Vagina (tissue), 2 donors: Measurements from ENCODE around the gene ZNF436.

Experiments
- CTCF ChIP-seq, 3 experiments: fragments of 450-650 bp in 2 of 3; fragments of 200-600 bp in 1 of 3; sonication (generic) in 1 of 3; IDR thresholded peaks; one replicate each; pipeline ENCODE4 v1.5.1; 2017 to 2019; ENCODE audit warnings: antibody characterized with exemption in 3 of 3, mild to moderate bottlenecking in 2 of 3, moderate library complexity in 2 of 3
- POLR2AphosphoS5 ChIP-seq, 2 donors: sonication (generic); formaldehyde crosslinking; IDR thresholded peaks; one replicate each; pipeline ENCODE4 v1.9.0; 2017; ENCODE audit warnings: antibody characterized with exemption in 2 of 2, mild to moderate bottlenecking in 2 of 2, low read depth in 1 of 2; ENCODE audit not compliant: insufficient read depth in 1 of 2

- TF ChIP-seq POLR2AphosphoS5 (IDR thresholded peaks at IDR 0.05; ENCODE audit: insufficient read depth in 1 of 2, low read depth in 1 of 2) (no peak), CTCF (IDR thresholded peaks at IDR 0.05) (no peak)
These were observed 37.5 kb upstream of the ZNF436 start for GRCh38 chr1:23407016-23407630.
